GM23338 (cell line): ENCODE data around the gene FAM217B.

ENCODE experiments used
- CREB1 ChIP-seq: fragments of 250-450 bp; sonication (Bioruptor Pico); IDR thresholded peaks from 2 replicates; pipeline ENCODE4 v1.5.0; 2020; ENCODE audit warnings: low read depth, mild to moderate bottlenecking, moderate library complexity
- CTCF ChIP-seq, 2 experiments: fragments of 200-600 bp in 1 of 2; sonication (generic) in 1 of 2; conservative IDR thresholded peaks; 2 replicates each; pipeline versions ENCODE4 v1.5.1 to v1.6.1; 2016 to 2017; ENCODE audit warnings: antibody characterized with exemption in 2 of 2, low read depth in 2 of 2, mild to moderate bottlenecking in 2 of 2, moderate library complexity in 1 of 2
- EZH2 ChIP-seq: fragments of 200-600 bp; sonication (generic); IDR thresholded peaks from one replicate; pipeline ENCODE4 v1.8.0; 2017; ENCODE audit warnings: antibody characterized with exemption, mild to moderate bottlenecking, low read depth; ENCODE audit not compliant: unreplicated experiment
- EZH2phosphoT487 ChIP-seq: fragments of 200-600 bp; sonication (generic); IDR thresholded peaks from one replicate; pipeline ENCODE4 v1.8.1; 2018; ENCODE audit warnings: antibody characterized with exemption; ENCODE audit not compliant: unreplicated experiment
- JUNB ChIP-seq: IDR thresholded peaks from one replicate; pipeline ENCODE4 v1.6.1; 2016; ENCODE audit warnings: antibody characterized with exemption; ENCODE audit not compliant: unreplicated experiment
- NANOG ChIP-seq: IDR thresholded peaks from 2 replicates; pipeline ENCODE4 v1.6.1; 2016; ENCODE audit warnings: antibody characterized with exemption, borderline replicate concordance
- POLR2AphosphoS5 ChIP-seq: IDR thresholded peaks from 2 replicates; pipeline ENCODE4 v1.6.1; 2016; ENCODE audit warnings: antibody characterized with exemption, low read depth
- STAT1 ChIP-seq: IDR thresholded peaks from one replicate; pipeline ENCODE4 v1.6.1; 2016; ENCODE audit warnings: antibody characterized with exemption; ENCODE audit not compliant: unreplicated experiment
- ZNF114 ChIP-seq: fragments of 250-450 bp; sonication (Bioruptor Pico); IDR thresholded peaks from 2 replicates; pipeline ENCODE4 v1.5.0; 2020; ENCODE audit warnings: mild to moderate bottlenecking, moderate library complexity
- TF ChIP-seq, protein P1 (sequence below): IDR thresholded peaks from one replicate; pipeline ENCODE4 v1.6.1; 2018; ENCODE audit warnings: antibody characterized with exemption; ENCODE audit not compliant: unreplicated experiment

GRCh38 chr20:59931511-59932312 lies 8.5 kb upstream of the FAM217B start:
- TF ChIP-seq CTCF (conservative IDR thresholded peaks at IDR 0.05; ENCODE audit: low read depth in 2 of 2) (no peak), EZH2phosphoT487 (no peak), ZNF114 (CRISPR knock-in tag) (no peak), EZH2 (no peak), NANOG (no peak), CREB1 (no peak), JUNB (no peak), POLR2AphosphoS5 (no peak), STAT1 (no peak)
- TF ChIP-seq, protein P1, sequence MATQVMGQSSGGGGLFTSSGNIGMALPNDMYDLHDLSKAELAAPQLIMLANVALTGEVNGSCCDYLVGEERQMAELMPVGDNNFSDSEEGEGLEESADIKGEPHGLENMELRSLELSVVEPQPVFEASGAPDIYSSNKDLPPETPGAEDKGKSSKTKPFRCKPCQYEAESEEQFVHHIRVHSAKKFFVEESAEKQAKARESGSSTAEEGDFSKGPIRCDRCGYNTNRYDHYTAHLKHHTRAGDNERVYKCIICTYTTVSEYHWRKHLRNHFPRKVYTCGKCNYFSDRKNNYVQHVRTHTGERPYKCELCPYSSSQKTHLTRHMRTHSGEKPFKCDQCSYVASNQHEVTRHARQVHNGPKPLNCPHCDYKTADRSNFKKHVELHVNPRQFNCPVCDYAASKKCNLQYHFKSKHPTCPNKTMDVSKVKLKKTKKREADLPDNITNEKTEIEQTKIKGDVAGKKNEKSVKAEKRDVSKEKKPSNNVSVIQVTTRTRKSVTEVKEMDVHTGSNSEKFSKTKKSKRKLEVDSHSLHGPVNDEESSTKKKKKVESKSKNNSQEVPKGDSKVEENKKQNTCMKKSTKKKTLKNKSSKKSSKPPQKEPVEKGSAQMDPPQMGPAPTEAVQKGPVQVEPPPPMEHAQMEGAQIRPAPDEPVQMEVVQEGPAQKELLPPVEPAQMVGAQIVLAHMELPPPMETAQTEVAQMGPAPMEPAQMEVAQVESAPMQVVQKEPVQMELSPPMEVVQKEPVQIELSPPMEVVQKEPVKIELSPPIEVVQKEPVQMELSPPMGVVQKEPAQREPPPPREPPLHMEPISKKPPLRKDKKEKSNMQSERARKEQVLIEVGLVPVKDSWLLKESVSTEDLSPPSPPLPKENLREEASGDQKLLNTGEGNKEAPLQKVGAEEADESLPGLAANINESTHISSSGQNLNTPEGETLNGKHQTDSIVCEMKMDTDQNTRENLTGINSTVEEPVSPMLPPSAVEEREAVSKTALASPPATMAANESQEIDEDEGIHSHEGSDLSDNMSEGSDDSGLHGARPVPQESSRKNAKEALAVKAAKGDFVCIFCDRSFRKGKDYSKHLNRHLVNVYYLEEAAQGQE = no peak
